GM12891 (cell line): Measurements from ENCODE around the gene SLC17A7.

Experiments used
- POLR2A ChIP-seq: IDR thresholded peaks from 2 replicates; pipeline ENCODE4 v1.6.1; 2011; ENCODE audit warnings: low read depth, low read length, control low read depth
- POLR2AphosphoS5 ChIP-seq: IDR thresholded peaks from 2 replicates; pipeline ENCODE4 v1.6.1; 2011; ENCODE audit warnings: low read depth, low read length, control low read depth

DNA sequence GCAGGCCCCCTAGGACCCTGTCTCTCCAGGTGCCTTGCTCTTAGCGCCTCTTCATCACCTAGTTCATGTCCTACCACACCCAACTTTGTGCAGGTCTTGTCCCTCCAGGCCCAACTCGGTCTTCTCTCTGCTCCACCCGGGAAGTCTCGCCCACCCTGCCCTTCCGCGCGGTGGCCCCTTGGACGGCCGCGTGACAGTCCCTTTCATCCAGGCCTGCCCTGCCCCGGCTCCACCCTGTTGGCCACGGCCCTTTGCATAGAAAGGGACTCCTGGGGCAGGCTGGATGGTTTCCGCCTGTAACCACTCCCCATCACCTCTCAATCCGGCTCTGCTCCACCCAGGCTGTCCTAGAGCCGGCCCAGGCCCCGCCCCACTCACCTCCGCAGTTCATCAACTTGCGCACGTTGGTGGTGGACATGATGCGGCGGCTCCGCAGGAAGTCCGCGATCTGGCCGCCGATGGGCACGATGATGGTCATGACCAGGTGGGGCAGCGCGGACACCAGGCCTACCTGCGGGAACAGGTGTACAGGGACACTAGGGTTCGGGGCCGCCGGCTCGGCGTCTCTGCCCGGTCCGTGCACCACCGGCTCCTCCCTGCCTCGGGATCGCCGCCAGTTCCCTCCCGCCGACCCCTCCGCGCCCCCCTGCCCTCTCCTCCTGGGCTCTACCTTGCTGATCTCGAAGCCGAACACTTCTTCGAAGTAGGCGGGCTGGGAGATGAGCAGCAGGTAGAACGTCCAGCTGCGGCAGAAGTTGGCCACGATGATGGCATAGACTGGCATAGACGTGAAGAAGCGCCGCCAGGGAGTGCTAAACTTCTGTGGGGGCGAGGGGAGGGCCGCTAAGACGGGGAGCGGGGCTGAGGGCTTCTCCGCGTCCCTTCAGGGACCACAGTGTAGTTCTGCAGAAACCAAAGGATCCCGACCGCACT lies 8.9 kb downstream of the SLC17A7 start:
- TF ChIP-seq POLR2AphosphoS5 = no peak
- no peak for TF ChIP-seq POLR2A
